ENCODE data around the gene TRIML2.
"Not testable (repeated sequence)": the region's sequence is repeated elsewhere in the genome, so short reads cannot be mapped to it uniquely, and the experiment has no call there.

The TRIML2 gene

GRCh38 chr4:188106454-188106853 lies 2.9 kb downstream of the TRIML2 start:
- no peak for DNase-seq (ENCODE audit: low read depth)

GRCh38 chr4:188092824-188093223 lies 16.6 kb downstream of the TRIML2 start:
- DNase-seq (ENCODE audit: low read depth) = no peak

GRCh38 chr4:188086858-188087257 lies 22.5 kb downstream of the TRIML2 start:
- DNase-seq (ENCODE audit: low read depth) = no peak

- DNase-seq (ENCODE audit: low read depth) = no peak
Observed at GRCh38 chr4:188082796-188083195, 26.6 kb downstream of the TRIML2 start.

DNA sequence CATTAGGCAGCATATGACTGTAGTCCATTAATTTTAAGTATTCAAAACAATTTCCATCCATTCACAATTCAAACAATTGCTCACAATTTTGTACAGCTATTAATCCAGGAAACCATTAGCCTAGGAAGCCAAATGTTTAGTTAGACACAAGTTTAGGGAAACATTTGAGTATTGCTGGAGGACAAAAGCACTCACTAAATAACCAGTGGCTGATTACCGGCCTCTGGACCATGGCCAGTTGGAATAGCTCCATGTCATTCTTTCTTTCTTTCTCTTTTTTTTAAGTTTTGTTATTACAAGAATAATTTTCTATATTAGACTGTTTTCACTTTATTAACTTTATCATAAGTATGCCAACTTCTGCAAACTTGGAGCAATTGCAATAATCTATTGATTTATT lies 31.3 kb downstream of the TRIML2 start:
- no peak for DNase-seq (ENCODE audit: low read depth)

DNA sequence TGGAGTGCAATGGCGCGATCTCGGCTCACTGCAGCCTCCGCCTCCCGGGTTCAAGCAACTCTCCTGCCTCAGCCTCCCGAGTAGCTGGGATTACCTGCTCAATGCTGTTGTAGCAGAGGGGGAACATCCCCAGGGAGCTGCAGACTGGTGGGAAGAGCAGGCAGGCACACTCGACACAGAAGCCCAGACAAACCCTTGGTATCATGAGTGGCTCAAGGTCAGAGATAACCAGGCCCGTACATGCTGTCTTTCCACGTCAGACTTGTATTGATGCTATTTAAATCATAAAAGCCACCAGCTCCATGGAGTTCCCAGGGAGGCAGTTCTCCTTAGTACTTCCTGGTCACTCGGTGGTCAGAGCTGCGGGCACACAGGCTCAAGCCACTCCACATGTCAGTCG lies 33.2 kb downstream of the TRIML2 start:
- no peak for DNase-seq (ENCODE audit: low read depth)

- no peak for DNase-seq (ENCODE audit: low read depth)
Observed at GRCh38 chr4:188061083-188061482, 48.3 kb downstream of the TRIML2 start.

DNA sequence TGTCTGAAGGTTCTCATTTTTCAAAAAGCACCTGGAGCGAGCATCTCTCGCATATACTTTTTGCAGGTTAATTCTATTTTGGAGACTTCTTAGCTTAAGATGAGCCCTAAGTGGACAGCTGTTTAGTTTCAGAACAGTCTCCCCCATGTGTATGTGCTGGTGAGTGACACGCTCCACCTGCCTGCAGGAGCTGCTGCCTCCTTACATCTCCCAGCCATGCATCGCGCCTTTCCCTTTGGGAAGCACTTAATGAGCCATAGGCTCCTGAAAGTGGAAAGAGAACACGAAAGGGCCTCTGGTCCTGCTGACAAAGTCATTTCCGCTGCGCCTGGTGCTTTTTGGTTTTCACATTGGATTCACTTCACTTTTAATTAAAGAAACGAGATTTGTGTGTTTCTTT lies 56.1 kb downstream of the TRIML2 start:
- DNase-seq (ENCODE audit: low read depth) = no peak

DNA sequence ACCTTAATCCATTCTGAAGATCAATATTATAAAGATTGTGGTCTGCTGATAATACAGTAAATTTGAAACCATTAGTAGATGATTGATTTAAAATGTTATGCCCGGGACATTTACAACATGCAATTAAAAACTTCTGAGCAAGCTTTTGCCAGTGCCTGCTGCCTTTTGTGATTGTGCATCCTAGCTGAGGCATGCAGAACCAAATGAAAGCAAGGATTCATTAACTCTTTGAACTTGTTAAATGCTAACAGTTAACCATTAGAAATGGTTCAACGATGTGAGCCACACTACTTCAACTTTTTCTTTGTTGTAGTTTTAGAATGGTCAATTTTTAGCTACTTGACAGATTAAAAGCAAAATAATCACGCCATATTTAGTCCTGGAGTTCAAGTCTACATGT lies 62.7 kb downstream of the TRIML2 start:
- DNase-seq (ENCODE audit: low read depth) = no peak

DNA sequence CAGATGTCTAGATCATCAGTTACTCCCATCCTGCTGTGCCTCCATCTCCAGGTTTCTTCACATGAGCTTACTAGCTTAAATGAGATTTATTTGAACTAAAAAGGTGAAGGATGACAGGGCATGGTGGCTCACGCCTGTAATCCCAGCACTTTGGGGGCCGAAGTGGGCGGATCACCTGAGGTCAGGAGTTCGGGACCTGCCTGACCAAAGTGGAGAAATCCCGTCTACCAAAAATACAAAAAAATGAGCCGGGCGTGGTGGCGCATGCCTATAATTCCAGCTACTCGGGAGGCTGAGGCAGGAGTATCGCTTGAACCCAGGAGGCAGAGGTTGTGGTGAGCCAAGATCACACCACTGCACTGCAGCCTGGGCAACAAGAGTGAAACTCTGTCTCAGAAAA lies 63.9 kb downstream of the TRIML2 start:
- not testable (repeated sequence) for DNase-seq (ENCODE audit: low read depth)

DNA sequence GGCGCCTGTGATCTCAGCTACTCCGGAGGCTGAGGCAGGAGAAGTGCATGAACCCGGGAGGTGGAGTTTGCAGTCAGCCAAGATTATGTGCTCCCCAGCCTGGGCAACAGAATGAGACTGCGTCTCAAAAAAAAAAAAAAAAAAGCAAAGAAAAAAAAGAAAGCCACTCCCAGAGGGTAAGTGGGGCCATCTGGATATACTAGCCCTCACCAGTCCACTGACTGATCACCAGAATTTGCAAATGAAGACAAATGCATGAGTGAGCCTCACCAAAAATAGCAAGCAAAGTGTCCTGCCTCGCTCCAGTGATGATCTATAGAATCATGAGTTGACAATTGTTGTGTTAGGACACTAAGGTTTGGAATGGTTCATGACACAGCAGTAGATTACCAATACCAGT lies 66.2 kb downstream of the TRIML2 start:
- DNase-seq (ENCODE audit: low read depth) = no peak

- no peak for DNase-seq (ENCODE audit: low read depth)
Observed at GRCh38 chr4:188042191-188042590, 67.2 kb downstream of the TRIML2 start.

GRCh38 chr4:188041721-188042120 lies 67.7 kb downstream of the TRIML2 start:
- DNase-seq (ENCODE audit: low read depth) = no peak

Measured in activated T-cell treated with anti-CD3 and anti-CD28 coated beads for 1 hour (primary cell).